Measurements from ENCODE around the gene TCIRG1. TPM values are rescaled to one million over a fixed set of nuclear protein-coding genes. Genes with fewer than 3 reads are reported as not detected.

TCIRG1 gene
- total and polyA plus RNA-seq, 2 of the 13 experiments (the other 11 are each of a cell fraction or from before 2014, with no cell fraction given), result 48.0 to 69.6 TPM

DNA sequence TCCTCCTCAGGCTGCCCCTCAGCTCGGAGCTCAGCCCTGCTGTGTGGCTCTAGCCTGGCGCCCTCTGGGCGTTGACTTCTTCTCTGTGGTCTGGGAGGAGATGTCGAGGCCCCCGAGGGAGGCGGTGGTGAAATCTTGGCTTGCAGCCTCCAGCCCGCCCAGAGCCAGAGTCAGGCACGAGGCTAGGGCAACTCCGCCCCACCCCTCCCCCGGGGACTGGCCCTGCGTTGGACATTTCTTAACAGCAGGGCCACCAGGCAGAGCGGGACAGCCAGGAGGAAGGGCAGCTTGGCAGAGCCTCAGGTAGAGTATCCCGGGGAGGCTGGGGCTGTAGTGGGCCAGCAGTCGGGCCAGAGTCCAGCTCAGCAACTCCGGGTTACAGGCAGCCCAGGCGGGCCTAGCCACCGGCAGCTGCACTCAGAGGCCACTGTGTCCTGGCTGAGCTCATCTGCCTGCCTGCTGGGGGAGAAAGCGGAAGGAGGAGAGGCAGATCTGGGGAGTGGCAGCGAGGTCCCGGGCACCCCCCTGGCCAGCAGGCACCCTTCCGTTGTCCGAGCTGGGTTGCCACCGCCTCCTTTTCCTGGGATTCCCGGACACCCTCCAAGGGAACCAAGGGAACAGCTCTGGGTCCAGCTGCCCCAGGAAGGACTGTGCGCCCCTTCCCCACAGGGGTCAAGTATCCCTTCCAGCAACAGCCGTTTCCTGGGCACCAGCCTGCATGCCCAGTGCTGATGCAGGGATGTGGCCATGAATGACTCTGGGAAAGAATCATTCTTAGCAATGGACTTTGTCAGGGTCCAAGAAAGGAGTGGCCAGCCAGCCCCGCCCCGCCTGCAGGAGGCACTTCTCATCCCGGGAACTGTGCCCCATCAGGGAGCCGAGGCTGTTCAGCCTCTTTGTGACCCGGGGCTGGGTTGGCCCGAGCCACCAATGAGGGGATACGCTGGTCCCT is 28.5 kb upstream of the TCIRG1 start, which contains the start of gene ALDH3B1 (continued):
- TF ChIP-seq, protein P1, sequence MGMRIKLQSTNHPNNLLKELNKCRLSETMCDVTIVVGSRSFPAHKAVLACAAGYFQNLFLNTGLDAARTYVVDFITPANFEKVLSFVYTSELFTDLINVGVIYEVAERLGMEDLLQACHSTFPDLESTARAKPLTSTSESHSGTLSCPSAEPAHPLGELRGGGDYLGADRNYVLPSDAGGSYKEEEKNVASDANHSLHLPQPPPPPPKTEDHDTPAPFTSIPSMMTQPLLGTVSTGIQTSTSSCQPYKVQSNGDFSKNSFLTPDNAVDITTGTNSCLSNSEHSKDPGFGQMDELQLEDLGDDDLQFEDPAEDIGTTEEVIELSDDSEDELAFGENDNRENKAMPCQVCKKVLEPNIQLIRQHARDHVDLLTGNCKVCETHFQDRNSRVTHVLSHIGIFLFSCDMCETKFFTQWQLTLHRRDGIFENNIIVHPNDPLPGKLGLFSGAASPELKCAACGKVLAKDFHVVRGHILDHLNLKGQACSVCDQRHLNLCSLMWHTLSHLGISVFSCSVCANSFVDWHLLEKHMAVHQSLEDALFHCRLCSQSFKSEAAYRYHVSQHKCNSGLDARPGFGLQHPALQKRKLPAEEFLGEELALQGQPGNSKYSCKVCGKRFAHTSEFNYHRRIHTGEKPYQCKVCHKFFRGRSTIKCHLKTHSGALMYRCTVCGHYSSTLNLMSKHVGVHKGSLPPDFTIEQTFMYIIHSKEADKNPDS (CRISPR knock-in tag; IDR thresholded peaks at IDR 0.05), result 0 out of 2 replicates have a peak, but pooled peaks have one; percentile 23
- TF ChIP-seq, protein P2, sequence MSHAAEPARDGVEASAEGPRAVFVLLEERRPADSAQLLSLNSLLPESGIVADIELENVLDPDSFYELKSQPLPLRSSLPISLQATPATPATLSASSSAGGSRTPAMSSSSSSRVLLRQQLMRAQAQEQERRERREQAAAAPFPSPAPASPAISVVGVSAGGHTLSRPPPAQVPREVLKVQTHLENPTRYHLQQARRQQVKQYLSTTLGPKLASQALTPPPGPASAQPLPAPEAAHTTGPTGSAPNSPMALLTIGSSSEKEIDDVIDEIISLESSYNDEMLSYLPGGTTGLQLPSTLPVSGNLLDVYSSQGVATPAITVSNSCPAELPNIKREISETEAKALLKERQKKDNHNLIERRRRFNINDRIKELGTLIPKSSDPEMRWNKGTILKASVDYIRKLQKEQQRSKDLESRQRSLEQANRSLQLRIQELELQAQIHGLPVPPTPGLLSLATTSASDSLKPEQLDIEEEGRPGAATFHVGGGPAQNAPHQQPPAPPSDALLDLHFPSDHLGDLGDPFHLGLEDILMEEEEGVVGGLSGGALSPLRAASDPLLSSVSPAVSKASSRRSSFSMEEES (CRISPR knock-in tag; IDR thresholded peaks at IDR 0.05), result peak; percentile 55; the same call in 1 of the 2 replicates
- TF ChIP-seq, protein P3, sequence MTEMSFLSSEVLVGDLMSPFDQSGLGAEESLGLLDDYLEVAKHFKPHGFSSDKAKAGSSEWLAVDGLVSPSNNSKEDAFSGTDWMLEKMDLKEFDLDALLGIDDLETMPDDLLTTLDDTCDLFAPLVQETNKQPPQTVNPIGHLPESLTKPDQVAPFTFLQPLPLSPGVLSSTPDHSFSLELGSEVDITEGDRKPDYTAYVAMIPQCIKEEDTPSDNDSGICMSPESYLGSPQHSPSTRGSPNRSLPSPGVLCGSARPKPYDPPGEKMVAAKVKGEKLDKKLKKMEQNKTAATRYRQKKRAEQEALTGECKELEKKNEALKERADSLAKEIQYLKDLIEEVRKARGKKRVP (CRISPR knock-in tag; IDR thresholded peaks at IDR 0.05), result no peak
- peak; percentile 18; the same call in 1 of the 2 replicates for TF ChIP-seq DR1 (CRISPR knock-in tag; IDR thresholded peaks at IDR 0.05)
- TF ChIP-seq ZNF629 (CRISPR knock-in tag; conservative IDR thresholded peaks at IDR 0.05), result peak; percentile 48; the same call in 1 of the 2 replicates
- TF ChIP-seq ZNF678 (CRISPR knock-in tag; IDR thresholded peaks at IDR 0.05), result no peak
- no peak for TF ChIP-seq SKI (IDR thresholded peaks at IDR 0.05; ENCODE audit: partially characterized antibody)
- TF ChIP-seq, protein P4, sequence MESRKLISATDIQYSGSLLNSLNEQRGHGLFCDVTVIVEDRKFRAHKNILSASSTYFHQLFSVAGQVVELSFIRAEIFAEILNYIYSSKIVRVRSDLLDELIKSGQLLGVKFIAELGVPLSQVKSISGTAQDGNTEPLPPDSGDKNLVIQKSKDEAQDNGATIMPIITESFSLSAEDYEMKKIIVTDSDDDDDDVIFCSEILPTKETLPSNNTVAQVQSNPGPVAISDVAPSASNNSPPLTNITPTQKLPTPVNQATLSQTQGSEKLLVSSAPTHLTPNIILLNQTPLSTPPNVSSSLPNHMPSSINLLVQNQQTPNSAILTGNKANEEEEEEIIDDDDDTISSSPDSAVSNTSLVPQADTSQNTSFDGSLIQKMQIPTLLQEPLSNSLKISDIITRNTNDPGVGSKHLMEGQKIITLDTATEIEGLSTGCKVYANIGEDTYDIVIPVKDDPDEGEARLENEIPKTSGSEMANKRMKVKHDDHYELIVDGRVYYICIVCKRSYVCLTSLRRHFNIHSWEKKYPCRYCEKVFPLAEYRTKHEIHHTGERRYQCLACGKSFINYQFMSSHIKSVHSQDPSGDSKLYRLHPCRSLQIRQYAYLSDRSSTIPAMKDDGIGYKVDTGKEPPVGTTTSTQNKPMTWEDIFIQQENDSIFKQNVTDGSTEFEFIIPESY (CRISPR knock-in tag; IDR thresholded peaks at IDR 0.05), result no peak; the same call in 1 of the 2 replicates
- TF ChIP-seq HOXA9 (CRISPR knock-in tag; IDR thresholded peaks at IDR 0.05; ENCODE audit: borderline replicate concordance), result no peak
- TF ChIP-seq, protein P5, sequence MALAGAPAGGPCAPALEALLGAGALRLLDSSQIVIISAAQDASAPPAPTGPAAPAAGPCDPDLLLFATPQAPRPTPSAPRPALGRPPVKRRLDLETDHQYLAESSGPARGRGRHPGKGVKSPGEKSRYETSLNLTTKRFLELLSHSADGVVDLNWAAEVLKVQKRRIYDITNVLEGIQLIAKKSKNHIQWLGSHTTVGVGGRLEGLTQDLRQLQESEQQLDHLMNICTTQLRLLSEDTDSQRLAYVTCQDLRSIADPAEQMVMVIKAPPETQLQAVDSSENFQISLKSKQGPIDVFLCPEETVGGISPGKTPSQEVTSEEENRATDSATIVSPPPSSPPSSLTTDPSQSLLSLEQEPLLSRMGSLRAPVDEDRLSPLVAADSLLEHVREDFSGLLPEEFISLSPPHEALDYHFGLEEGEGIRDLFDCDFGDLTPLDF (CRISPR knock-in tag; IDR thresholded peaks at IDR 0.05), result no peak
- no peak for TF ChIP-seq ZNF83 (CRISPR knock-in tag; IDR thresholded peaks at IDR 0.05; ENCODE audit: borderline replicate concordance)
- no peak for TF ChIP-seq ZNF431 (CRISPR knock-in tag; IDR thresholded peaks at IDR 0.05; ENCODE audit: borderline replicate concordance, low read depth)
- TF ChIP-seq, protein P6, sequence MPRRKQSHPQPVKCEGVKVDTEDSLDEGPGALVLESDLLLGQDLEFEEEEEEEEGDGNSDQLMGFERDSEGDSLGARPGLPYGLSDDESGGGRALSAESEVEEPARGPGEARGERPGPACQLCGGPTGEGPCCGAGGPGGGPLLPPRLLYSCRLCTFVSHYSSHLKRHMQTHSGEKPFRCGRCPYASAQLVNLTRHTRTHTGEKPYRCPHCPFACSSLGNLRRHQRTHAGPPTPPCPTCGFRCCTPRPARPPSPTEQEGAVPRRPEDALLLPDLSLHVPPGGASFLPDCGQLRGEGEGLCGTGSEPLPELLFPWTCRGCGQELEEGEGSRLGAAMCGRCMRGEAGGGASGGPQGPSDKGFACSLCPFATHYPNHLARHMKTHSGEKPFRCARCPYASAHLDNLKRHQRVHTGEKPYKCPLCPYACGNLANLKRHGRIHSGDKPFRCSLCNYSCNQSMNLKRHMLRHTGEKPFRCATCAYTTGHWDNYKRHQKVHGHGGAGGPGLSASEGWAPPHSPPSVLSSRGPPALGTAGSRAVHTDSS (CRISPR knock-in tag; conservative IDR thresholded peaks at IDR 0.05), result no peak
- peak; percentile 56; the same call in 1 of the 2 replicates for TF ChIP-seq ZNF296 (CRISPR knock-in tag; conservative IDR thresholded peaks at IDR 0.05)
- TF ChIP-seq CBX1 (IDR thresholded peaks at IDR 0.05; ENCODE audit: low read depth), result no peak
- TF ChIP-seq GABPA (IDR thresholded peaks at IDR 0.05; ENCODE audit: low read depth, low read length), result no peak
- no peak for TF ChIP-seq GABPA (CRISPR knock-in tag; IDR thresholded peaks at IDR 0.05; ENCODE audit: low read depth)
- TF ChIP-seq ZNF343 (CRISPR knock-in tag; IDR thresholded peaks at IDR 0.05), result no peak
- no peak for TF ChIP-seq HIVEP1 (CRISPR knock-in tag; IDR thresholded peaks at IDR 0.05)

Measured in HepG2 (cell line).